Testis (tissue), 3 donors: ENCODE data around the gene NFATC1. TPM values are rescaled to one million over a fixed set of nuclear protein-coding genes. Genes with fewer than 3 reads are reported as not detected.
"Not testable (repeated sequence)": the region's sequence is repeated elsewhere in the genome, so short reads cannot be mapped to it uniquely, and the experiment has no call there.

ENCODE experiments used
- DNase-seq: peaks from one replicate; pipeline ENCODE4 v3.0.0-alpha.2; 2019
- H3K27ac ChIP-seq, 2 donors: fragments of 200-600 bp; sonication (generic); one replicate each; pipeline ENCODE4 v1.5.1; 2019
- H3K27me3 ChIP-seq: fragments of 200-600 bp; sonication (generic); one replicate; pipeline ENCODE4 v1.5.1; 2019
- H3K36me3 ChIP-seq: fragments of 200-600 bp; sonication (generic); one replicate; pipeline ENCODE4 v1.5.1; 2017; ENCODE audit warnings: low read depth; ENCODE audit errors: missing control alignments
- H3K4me1 ChIP-seq: fragments of 200-600 bp; sonication (generic); one replicate; pipeline ENCODE4 v1.5.1; 2019
- H3K4me3 ChIP-seq, 2 donors: fragments of 200-600 bp; sonication (generic); one replicate each; pipeline ENCODE4 v1.5.1; 2017 to 2019
- H3K9me3 ChIP-seq: fragments of 200-600 bp; sonication (generic); one replicate; pipeline ENCODE4 v1.5.1; 2017
- POLR2A ChIP-seq: fragments of 450-650 bp; IDR thresholded peaks from one replicate; pipeline ENCODE4 v1.6.1; 2017; ENCODE audit warnings: antibody characterized with exemption, mild to moderate bottlenecking, moderate library complexity
- WGBS, 2 donors: methylation state at CpG; one replicate each; pipeline ENCODE4 v1.1.5; 2018; 5-methylcytosine and 5-hydroxymethylcytosine counted together
- intact Hi-C: fragments of 100-400 bp; cut with DNase I; formaldehyde crosslinking; loops from one replicate; pipeline ENCODE4 v1.15.1; 2023; ENCODE audit warnings: low total_unique reads
- polyA plus RNA-seq: library from polyadenylated mRNA; stranded (reverse); fragments of 350-450 nt; fragmentation: Illumina TruSeq; extraction: RNeasy Lipid Tissue Mini Kit (QIAGEN cat#74804); gene quantifications from one replicate; pipeline ENCODE4 v1.2.3, GENCODE V29; 2014; ENCODE audit warnings: low read depth, low replicate concordance; ENCODE audit not compliant: insufficient read depth
- total RNA-seq, 2 donors: library from RNA; depleted of rRNA; stranded (reverse); fragments of >200 nt; gene quantifications; one replicate each; pipeline ENCODE4 v1.2.3, GENCODE V29; 2016
- TF ChIP-seq, protein P1 (sequence below), 3 experiments: fragments of 450-650 bp in 2 of 3; fragments of 200-600 bp in 1 of 3; sonication (generic) in 1 of 3; IDR thresholded peaks; one replicate each; pipeline ENCODE4 v1.5.1; 2016 to 2019; ENCODE audit warnings: antibody characterized with exemption in 3 of 3, mild to moderate bottlenecking in 2 of 3, moderate library complexity in 1 of 3

The NFATC1 gene
- total and polyA plus RNA-seq, 3 donors from 2014 or later = 22.2 to 28.1 (median 27.5) TPM

DNA sequence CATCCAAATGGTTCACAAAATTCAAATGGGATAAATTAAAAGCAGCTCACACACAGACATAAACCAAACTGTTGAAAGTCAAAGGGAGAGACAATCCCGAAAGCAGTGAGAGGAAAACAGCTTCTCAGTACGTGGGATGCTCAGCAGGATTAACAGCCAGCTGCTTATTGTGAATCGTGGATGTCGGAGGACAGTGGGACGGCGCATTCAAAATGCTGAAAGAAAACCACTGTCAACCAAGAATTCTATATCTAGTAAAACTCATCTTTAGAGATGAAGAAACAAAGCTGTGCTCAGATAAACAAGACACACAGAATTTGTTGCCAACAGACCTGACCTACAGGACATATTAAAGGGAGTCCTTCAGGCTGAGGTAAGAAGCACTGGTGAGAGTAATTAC lies 102.9 kb downstream of the NFATC1 start:
- no peak for TF ChIP-seq POLR2A
- TF ChIP-seq, protein P1, sequence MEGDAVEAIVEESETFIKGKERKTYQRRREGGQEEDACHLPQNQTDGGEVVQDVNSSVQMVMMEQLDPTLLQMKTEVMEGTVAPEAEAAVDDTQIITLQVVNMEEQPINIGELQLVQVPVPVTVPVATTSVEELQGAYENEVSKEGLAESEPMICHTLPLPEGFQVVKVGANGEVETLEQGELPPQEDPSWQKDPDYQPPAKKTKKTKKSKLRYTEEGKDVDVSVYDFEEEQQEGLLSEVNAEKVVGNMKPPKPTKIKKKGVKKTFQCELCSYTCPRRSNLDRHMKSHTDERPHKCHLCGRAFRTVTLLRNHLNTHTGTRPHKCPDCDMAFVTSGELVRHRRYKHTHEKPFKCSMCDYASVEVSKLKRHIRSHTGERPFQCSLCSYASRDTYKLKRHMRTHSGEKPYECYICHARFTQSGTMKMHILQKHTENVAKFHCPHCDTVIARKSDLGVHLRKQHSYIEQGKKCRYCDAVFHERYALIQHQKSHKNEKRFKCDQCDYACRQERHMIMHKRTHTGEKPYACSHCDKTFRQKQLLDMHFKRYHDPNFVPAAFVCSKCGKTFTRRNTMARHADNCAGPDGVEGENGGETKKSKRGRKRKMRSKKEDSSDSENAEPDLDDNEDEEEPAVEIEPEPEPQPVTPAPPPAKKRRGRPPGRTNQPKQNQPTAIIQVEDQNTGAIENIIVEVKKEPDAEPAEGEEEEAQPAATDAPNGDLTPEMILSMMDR (IDR thresholded peaks at IDR 0.05) = no peak
- 94 to 96% methylated on average over 6 of the region's 6 CpGs for WGBS, 2 donors

DNA sequence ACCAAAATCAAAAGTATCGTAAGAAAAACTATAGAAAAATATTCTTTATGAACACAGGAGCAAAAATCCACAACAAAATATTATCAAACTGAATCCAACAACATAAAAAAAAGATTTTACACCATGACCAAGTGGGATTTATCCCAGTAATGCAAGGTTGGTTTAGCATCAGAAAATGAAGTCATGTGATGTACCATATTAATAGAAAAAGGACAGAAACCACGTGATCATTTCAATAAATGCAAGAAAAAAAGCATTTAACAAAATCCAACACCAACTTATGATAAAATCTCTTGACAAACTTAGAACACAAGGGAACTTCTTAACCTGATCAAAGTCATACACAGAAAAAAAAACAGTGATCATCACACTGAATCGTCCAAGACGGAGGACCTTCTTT lies 105.3 kb downstream of the NFATC1 start:
- no peak overlapping the region for H3K27ac ChIP-seq
- TF ChIP-seq, protein P1 (IDR thresholded peaks at IDR 0.05) = no peak
- no peak for TF ChIP-seq POLR2A
- no peaks in the 10 kb centered on the region for H3K36me3 ChIP-seq
- no peaks in the 10 kb centered on the region for H3K27me3 ChIP-seq
- intact Hi-C loops = no loop called here
- no peak overlapping the region for H3K4me3 ChIP-seq
- H3K9me3 ChIP-seq = no peaks in the 10 kb centered on the region
- no peak for DNase-seq
- peaks cover 3% of the 10 kb centered on the region for H3K4me1 ChIP-seq
- WGBS, 2 donors = 94 to 99% methylated on average over 4 of the region's 4 CpGs

More for the DNA sequence above, 102.9 kb downstream of the NFATC1 start:
- intact Hi-C loops = no loop called here
- Histone ChIP-seq H3K4me3 (no peak overlapping the region), H3K4me1 (no peaks in the 10 kb centered on the region), H3K36me3 (no peaks in the 10 kb centered on the region), H3K27ac (no peak overlapping the region), H3K9me3 (no peaks in the 10 kb centered on the region), H3K27me3 (no peaks in the 10 kb centered on the region)
- DNase-seq = no peak

DNA sequence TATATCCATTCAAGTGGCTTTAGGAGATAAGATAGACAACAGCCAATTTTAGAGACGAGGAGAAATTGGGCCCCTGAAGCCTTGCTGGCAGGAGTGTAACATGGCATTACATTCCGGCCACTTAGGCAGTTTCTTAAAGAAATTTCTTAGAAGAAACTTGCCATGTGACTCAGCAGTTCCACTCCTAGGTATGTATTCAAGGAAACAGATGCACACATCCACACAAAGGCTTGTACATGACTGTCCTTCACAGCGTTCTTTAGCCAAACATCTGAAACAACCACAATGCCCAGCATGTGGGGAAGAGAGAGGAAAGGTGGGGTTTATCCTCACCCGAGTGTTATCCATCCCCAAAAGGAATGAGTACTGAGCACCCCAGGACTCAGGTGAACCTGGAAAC lies 107.1 kb downstream of the NFATC1 start:
- intact Hi-C loops = no loop called here
- Histone ChIP-seq H3K9me3 (no peaks in the 10 kb centered on the region), H3K27ac (no peak overlapping the region), H3K27me3 (no peaks in the 10 kb centered on the region), H3K4me1 (peaks cover 16% of the 10 kb centered on the region), H3K4me3 (no peak overlapping the region), H3K36me3 (no peaks in the 10 kb centered on the region)
- no peak for DNase-seq
- no peak for TF ChIP-seq POLR2A
- TF ChIP-seq, protein P1 (IDR thresholded peaks at IDR 0.05) = no peak
- 84 to 87% methylated on average over 4 of the region's 4 CpGs for WGBS, 2 donors

DNA sequence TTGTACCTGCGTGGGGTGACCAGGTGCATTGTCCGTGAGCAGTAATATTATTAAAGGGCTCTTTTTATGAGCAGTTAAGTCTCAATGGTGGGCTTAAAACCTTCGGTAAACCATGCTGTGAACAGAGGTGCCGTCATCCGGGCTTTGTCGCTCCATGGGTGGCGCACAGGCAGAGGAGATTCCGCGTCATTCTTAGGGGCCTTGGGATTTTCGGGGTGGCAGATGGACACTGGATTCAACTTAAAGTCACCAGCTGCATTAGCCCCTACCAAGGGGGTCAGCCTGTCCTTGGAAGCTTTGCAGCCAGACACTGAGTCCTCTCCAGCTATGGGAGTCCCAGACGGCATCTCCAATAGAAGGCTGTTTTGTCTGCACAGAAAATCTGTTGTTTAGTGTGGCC lies 107.7 kb downstream of the NFATC1 start:
- Histone ChIP-seq H3K27ac (no peak overlapping the region), H3K36me3 (no peaks in the 10 kb centered on the region), H3K4me1 (peaks cover 22% of the 10 kb centered on the region), H3K9me3 (no peaks in the 10 kb centered on the region), H3K27me3 (no peaks in the 10 kb centered on the region), H3K4me3 (no peak overlapping the region)
- WGBS, 2 donors = 94 to 96% methylated on average over 11 of the region's 11 CpGs
- DNase-seq = no peak
- intact Hi-C loops = no loop called here
- TF ChIP-seq POLR2A = no peak
- TF ChIP-seq, protein P1 (IDR thresholded peaks at IDR 0.05) = no peak

DNA sequence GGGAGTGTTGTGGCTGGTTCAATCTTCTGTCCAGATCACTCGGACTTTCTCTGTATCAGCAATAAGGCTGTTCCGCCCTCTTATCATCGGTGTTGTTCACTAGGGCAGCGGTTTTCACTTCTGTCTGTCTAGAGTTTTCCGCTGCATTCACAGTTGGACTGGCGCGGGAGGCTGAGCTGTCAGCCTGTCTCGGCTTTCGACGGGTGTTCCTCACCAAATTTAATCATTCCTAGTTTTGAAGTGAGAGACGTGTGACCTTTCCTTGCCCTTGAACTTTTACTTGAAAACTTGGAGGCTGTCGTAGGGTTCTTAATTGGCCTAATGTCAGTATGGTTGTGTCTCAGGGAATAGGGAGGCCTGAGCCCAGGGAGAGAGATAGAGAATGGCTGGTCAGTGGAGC lies 108.3 kb downstream of the NFATC1 start:
- no peak overlapping the region for H3K27ac ChIP-seq
- WGBS, 2 donors = 85 to 86% methylated on average over 12 of the region's 12 CpGs
- no peaks in the 10 kb centered on the region for H3K36me3 ChIP-seq
- DNase-seq = no peak
- no peaks in the 10 kb centered on the region for H3K9me3 ChIP-seq
- H3K27me3 ChIP-seq = no peaks in the 10 kb centered on the region
- no peak overlapping the region for H3K4me3 ChIP-seq
- peaks cover 22% of the 10 kb centered on the region for H3K4me1 ChIP-seq
- intact Hi-C loops = no loop called here
- TF ChIP-seq POLR2A = no peak
- TF ChIP-seq, protein P1 (IDR thresholded peaks at IDR 0.05) = no peak

DNA sequence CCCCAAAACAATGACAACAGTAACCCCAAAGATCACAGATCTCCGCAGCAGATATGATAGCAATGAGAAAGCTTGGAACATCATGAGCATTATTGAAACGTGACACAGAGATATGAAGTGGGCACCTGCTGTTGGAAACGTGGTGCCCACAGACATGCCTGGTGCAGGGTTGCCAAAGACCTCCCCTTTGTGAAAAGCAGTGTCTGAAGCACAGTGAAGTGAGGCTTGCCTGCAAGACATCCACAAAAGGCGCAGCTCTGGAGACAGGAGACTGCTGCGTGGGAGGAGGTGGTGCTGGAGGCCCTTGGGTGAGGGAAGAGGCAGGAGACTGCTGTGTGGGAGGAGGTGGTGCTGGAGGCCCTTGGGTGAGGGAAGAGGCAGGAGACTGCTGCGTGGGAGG lies 108.8 kb downstream of the NFATC1 start:
- peaks cover 22% of the 10 kb centered on the region for H3K4me1 ChIP-seq
- H3K36me3 ChIP-seq, DNase-seq, H3K9me3 ChIP-seq, H3K27me3 ChIP-seq, intact Hi-C loops, H3K27ac ChIP-seq, H3K4me3 ChIP-seq: not testable (repeated sequence)
- WGBS, 2 donors = 55 to 74% methylated on average over 5 to 6 of the region's 6 CpGs

DNA sequence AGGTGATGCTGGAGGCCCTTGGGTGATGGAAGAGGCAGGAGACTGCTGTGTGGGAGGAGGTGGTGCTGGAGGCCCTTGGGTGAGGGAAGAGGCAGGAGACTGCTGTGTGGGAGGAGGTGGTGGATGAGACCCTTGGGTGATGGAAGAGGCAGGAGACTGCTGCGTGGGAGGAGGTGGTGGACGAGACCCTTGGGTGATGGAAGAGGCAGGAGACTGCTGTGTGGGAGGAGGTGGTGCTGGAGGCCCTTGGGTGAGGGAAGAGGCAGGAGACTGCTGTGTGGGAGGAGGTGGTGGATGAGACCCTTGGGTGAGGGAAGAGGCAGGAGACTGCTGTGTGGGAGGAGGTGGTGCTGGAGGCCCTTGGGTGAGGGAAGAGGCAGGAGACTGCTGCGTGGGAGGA lies 109.7 kb downstream of the NFATC1 start:
- H3K4me3 ChIP-seq, DNase-seq, H3K36me3 ChIP-seq, H3K27ac ChIP-seq, H3K27me3 ChIP-seq, H3K9me3 ChIP-seq, intact Hi-C loops: not testable (repeated sequence)
- peaks cover 22% of the 10 kb centered on the region for H3K4me1 ChIP-seq
- WGBS, 2 donors = 74% methylated on average over 3 of the region's 3 CpGs
